AG04449 (cell line): ENCODE data around the gene NEUROG1.

Source experiments
- CTCF ChIA-PET: fragments of 350-600 bp; formaldehyde crosslinking; extraction: SDS; loops from one replicate; lab custom pipeline; 2021; ENCODE audit warnings: antibody characterized with exemption; lab: Yijun Ruan, JAX
- POLR2A ChIA-PET: fragments of 400-600, 350-600 bp; formaldehyde crosslinking; extraction: SDS; loops from one replicate; lab custom pipeline; 2020; ENCODE audit warnings: antibody characterized with exemption, inconsistent platforms; lab: Yijun Ruan, JAX
- DNase-seq: peaks from one replicate; pipeline ENCODE4 v3.0.0-alpha.2; 2010; ENCODE audit warnings: low read depth, low spot score
- H3K4me3 ChIP-seq: 2 replicates; pipeline ENCODE4 v1.5.1; 2011; ENCODE audit warnings: low read depth, mild to moderate bottlenecking, control low read depth, low read length
- CTCF ChIP-seq: IDR thresholded peaks from one replicate; pipeline ENCODE4 v1.5.1; 2011; ENCODE audit warnings: mild to moderate bottlenecking, moderate library complexity, low read length, control low read depth, inconsistent platforms; ENCODE audit not compliant: insufficient read depth; ENCODE audit errors: missing control alignments

Gene NEUROG1

DNA sequence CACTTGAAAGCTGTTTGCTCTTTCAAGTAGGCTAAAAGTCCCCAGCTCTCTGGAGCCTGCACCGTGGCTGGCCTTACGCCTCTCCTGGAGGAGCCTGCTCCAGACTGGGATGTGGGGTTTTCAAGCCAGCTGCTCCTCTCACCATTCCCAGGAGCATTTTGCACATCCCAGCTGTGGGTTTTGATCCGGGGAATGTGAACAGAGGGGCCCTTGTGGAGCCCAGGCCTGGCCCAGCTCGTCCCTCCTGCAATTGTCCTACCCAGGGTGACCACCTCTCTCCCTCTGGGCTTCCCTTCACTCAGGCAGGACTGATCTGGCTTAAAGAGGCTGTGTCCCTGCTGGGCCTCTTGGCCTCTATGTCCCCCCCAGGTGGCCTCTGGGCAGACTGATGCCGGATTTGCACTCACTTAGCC is 51.1 kb downstream of the NEUROG1 start:
- no peak overlapping the region for H3K4me3 ChIP-seq
- TF ChIP-seq CTCF = no peak
- DNase-seq = no peak
- ChIA-PET POLR2A (no interaction called here), CTCF (interaction anchor here (0.6 to 3.0 kb wide), 6 partner anchors 20 to 101 kb away, joined by 3 to 11 read pairs (median 4); no protein-coding TSS in a partner anchor)
